Activated CD4-positive, alpha-beta T cell treated with anti-CD3 and anti-CD28 coated beads, Interleukin-2, amount 50 U/mL, for 1 hour (primary cell): Measurements from ENCODE around the gene IGFBP3.
"Not testable (repeated sequence)": the region's sequence is repeated elsewhere in the genome, so short reads cannot be mapped to it uniquely, and the experiment has no call there.

Experiments used
- DNase-seq: peaks from one replicate; pipeline ENCODE4 v3.0.0-alpha.2; 2020

The IGFBP3 gene, protein sequence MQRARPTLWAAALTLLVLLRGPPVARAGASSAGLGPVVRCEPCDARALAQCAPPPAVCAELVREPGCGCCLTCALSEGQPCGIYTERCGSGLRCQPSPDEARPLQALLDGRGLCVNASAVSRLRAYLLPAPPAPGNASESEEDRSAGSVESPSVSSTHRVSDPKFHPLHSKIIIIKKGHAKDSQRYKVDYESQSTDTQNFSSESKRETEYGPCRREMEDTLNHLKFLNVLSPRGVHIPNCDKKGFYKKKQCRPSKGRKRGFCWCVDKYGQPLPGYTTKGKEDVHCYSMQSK

DNA sequence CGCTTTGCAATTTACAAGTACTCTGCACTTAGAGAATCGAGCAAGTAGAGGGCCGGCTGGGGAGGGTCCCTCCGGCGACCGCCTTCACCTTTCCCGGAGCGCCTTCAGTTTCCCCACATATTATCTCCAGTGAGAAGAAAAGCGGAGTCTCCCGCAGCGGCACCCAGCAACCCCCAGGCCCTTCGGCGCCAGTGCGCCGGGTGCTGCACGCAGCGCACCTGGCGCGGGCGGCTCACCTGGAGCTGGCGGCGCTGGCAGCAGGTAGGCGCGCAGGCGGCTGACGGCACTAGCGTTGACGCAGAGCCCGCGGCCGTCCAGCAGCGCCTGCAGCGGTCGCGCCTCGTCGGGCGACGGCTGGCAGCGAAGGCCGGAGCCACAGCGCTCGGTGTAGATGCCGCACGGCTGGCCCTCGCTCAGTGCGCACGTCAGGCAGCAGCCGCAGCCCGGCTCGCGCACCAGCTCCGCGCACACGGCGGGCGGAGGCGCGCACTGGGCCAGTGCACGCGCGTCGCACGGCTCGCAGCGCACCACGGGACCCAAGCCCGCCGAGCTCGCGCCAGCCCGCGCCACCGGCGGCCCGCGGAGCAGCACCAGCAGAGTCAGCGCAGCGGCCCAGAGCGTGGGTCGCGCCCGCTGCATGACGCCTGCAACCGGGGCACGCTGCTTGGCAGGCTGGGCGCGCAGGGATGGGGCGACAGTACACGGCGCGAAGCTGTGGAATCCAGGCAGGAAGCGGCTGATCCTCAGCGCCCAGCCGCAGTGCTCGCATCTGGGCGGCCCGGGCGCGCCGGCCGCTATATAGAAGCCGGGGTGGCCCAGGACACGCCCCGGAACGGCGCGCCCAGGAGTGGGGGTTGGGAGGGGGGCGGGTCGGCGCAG, at the start of gene IGFBP3:
TSS of gene IGFBP3 (minus strand) at position 771 of the 879 bp plus-strand sequence. CDS start at position 639, 132 bp downstream.
- no peak for DNase-seq

DNA sequence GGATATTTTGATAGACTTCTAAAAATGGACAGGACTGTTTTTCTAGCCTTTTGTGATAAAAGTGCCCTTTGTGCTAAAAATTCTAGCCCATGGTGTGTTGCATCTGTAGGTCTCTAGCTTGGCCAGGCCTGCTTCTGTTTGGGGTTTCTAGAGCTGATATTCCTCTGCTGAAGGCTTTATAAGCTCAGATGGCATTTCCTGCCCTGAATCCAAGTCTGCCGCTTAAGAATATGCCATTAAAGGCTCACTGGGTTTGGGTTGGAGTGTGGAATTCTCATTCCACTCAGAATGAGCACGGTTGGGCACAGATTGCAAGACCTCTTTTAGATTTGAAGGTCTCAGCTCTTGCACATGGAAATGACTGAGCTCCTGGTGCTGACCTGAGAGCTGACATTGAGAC, 49.4 kb upstream of the IGFBP3 start:
- DNase-seq, result no peak

DNA sequence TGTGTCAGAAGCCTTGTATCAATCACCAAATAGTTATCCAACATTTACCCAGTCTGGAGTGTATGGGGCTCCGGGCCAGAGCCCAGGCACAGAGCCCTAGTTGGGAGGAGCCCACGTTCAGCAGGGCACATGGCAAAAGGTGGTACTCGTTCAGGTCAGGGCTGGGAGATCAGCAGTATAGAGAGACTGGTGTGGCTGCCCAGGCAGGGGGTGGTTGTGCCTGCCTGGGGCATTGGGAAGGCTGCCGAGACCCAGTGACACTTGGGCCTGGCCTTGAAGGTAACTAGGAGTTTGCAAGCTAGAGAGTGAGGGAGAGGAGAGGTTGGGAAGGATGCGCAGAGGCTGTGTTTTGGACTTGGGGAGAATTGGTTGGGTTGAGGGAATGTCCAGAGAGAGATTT, 48.9 kb upstream of the IGFBP3 start:
- no peak for DNase-seq

DNA sequence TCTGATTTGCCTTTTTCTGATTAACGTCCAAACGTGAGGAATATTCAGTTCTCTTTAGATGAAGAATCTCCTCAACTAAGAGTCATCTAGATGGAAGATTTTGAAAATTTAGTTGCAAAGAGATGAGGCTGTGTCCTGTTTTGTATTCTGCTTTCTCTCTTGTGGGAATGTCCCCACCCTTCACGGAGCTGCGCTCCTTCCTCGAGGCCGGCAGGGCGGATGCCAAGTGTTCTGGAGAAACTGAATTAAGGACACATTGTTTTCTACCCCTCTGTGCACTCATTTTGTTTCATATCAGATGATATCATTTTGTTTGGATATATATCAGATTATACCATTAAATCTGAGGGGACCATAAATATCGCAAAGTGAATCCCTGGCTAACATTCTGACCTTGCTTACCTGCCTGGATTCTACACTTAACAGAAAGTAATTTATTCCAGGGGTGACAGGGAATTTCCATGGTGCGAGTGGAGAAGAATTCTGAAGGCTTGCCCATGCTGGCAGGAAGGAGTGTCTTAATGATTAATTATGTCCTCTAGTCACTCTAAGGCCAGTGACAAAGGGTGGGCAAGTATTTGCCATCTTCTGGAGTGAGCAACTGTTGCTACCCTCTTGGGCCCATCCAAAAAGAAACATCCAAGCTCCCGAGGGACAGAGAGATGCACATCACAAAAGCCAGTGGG, 47.9 kb upstream of the IGFBP3 start:
- no peak for DNase-seq

DNA sequence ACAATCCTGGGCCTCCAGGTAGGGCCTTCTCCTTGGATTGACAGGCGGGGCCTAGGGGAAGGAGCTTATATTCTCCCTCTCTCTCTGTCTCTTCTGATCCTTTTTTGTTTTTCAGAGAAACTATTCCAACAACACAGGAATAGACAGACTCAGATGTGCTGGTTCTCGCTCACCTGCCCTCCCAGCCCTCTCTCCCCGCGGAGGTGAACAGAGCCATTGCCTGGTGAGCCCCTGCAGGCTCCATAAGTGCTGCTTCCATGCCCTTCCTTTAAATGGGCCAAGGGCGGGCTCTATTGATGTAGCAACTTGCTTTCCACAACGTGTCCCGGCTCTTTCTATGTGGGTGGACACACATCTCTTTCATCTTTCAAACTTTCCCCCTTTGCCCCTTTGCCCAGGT, 47.2 kb upstream of the IGFBP3 start:
- DNase-seq, result no peak

DNA sequence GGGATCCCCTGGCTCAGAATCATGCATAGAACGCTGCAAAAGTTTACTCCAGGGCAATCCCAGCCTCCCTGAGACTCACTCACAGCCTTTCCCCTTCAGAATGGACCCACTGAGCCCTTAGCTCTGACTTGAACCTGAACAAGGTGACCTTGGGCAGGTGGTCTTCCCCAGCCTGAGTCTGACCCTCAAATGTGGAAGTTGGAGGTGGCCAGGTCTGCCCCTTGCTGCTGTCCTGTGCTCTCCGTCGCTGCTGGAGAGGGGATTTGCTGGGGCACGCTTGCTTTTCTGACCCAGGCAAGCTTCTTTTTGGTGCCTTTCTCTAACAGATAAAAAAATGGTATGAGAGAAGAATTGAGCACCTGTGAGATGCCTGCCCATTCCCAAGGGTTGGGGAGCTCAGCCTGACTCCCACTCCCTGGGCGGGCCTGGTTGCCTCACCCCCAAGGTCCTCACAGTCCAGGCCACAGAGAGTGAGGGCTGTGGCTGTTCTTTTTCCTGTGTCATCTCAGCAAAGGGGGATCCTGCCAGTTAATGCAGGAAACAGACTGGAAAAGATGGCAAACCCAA, 46.6 kb upstream of the IGFBP3 start:
- DNase-seq, result no peak

DNA sequence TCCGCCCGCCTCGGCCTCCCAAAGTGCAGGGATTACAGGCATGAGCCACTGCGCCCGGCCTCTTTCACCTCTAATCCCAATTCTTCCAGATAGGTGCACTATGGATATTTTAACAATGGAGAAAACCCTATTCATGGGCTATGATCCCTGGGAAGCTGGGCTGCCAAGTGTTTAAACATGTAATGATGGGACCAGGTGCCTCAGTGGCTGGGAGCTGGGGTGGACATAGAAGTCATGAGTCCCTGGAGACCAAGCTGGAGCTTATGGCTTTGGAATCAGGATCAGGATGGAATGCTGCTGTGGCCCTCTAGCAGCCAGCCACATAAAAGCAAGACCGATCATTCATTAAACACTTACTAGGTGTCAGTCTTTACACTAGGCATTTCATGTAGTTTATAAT, 41.8 kb upstream of the IGFBP3 start:
- no peak for DNase-seq

DNA sequence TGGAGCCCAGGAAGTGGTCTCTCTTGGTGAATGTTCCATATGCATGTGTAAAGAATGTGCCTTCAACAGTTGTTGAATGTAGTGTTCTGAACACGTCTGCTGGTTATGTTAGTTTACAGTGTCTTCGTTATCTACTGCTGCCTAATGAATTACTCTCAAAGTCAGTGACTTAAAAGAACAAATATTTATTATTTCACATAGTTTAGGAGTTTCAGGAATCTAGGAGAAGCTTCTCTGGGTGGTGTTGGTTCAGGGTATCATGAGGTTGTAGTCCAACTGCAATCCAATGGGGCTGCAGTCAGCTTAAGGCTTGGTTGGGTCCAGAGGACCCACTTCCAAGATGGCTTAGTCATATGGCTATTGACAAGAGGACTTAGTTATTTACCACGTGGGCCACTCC, 36.6 kb upstream of the IGFBP3 start:
- DNase-seq, result no peak

DNA sequence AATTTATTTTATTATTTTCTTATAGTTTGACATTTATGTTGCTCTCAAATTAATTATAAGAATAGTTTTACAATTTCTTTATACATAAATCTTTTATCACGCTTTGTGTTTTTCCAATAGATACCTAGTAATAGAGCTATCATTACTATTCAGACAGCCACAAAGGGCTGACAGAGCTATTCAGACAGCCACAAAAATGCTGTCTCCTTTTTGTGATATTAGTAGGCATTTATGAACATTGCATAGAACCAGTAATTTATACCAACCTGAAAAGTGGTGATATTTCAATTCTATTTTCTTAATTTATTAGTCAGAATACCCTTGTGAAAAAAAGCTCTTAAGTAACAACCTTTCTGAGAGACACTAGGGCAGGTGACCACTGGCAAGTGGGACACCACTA, 34.2 kb upstream of the IGFBP3 start:
- no peak for DNase-seq

DNA sequence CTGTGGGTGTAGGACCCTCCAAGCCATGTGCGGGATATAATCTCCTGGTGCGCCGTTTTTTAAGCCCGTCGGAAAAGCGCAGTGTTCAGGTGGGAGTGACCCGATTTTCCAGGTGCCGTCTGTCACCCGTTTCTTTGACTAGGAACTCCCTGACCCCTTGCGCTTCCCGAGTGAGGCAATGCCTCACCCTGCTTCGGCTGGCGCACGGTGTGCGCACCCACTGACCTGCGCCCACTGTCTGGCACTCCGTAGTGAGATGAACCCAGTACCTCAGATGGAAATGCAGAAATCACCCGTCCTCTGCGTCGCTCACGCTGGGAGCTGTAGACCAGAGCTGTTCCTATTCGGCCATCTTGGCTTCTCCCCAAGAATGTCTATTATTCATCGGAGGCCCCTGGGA, 32.0 kb upstream of the IGFBP3 start:
- not testable (repeated sequence) for DNase-seq

DNA sequence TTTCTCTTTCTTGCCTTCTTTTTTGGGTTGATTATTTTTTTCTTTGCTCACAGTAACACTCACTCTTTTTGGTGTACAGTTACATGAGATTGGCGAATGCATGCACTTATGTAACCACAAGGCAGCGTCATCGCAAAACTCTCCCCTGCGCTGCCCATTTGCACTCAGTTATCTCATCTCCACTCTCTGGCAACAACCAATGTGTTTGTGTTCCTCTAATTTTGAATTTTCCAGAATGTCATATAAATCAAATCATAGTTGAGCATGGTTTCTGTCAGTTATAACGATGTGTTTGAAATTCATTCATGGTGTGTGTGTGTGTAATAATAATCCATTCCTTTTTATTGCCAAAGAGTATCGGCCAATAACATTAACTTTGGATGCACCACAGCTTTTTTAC, 23.0 kb upstream of the IGFBP3 start:
- no peak for DNase-seq

DNA sequence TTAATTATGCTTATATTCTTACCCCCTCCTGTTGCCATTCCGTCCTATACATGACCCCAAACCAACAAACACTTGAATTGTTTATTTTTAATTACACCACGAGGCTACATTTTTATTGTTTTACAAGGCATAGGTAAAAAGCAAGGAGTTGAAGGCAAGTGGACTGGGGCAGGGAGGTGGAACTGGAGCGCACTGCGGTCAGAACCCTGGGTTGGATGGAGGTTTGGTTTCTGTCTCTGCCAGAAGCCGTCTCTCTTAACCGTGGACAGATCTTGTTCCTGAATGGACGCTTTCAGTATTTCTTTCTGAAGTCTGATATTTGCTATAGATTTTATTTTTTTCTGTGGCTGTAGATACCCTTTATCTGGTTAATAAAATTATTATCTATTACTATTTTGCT, 19.9 kb upstream of the IGFBP3 start:
- DNase-seq, result no peak

DNA sequence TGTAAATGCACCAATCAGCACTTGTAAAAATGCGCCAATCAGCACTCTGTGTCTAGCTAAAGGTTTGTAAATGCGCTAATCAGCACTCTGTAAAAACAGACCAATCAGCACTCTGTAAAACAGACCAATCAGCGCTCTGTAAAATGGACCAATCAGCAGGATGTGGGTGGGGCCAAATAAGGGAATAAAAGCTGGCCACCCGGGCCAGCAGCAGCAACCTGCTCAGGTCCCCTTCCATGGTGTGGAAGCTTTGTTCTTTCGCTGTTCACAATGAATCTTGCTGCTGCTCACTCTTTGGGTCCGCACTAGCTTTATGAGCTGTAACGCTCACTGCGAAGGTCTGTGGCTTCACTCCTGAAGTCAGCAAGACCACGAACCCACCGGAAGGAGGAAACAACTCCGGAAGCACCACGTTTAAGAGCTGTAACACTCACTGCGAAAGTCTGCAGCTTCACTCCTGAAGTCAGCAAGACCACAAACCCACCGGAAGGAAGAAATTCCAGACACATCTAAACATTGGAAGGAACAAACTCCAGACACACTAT, 19.2 kb upstream of the IGFBP3 start:
- not testable (repeated sequence) for DNase-seq

DNA sequence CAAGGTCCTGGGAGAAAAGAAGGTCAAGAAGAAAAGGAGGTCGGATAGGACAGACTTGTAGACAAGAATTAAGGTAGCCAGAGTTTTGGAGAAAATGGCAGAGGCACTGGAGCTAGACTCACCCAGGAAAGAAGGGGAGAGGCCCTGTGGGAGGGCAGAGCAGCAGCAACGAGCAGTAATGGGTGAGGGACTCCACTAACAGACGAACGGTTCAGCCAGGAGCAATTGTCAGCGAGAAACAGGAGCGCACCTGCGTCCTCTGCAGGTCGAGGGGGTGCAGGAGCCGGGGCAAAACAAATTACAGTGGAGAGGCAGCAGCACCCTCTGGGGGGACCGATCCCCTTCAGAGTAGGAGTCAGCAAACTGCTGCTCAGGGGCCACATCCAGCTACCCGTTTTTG, 18.5 kb upstream of the IGFBP3 start:
- DNase-seq, result no peak

DNA sequence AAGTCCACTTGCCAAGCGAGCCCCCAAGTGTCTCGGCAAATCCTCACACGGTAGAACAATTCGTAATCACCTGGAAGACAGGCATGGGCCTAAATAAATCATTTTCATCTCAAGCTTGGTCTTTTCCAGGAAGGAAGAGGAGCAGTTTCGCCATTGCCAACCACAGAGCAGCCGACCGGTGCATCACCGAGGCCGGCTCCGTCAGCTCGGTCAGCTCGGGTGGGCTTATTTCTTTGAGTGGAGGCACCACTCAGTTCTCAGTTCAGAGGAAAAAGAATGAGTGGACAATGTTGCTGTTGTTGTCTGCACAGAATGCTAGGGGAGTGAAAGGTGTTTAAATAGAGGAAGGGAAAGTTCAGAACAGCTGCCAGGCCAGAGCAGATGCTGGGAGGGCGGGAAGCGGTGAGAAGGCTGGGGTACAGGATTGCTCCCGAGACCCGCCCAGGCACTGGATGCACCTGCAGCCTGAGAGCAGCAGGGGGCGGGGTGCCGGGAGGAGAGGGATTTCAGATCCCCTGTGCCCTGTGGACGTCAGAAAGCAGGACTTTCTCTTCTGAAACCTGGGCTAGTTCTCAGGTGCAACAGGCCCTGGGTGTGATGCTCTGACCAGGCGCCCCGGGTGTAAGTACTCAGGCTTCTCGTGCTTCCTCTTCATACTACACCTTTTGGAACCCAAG, 17.7 kb upstream of the IGFBP3 start:
- DNase-seq, result no peak

DNA sequence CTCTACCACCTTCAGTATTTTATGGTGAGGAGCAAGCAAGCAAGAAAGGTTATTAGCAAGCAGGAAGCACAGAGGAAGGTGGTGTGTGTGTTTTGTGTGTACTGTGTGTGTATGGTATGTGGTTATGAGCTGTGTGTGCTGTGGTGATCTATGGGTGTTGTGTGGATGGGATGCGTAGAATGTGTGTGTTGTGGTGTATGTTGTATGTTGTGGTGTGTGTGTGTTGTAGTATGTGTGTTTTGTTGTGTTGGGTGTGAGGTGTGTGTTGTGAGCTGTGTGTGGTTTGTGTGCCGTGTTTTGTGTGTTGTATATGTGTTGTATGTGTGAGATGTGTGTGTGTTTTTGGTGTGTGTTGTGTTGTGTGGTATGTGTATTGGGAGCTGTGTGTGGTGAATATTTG, 16.8 kb upstream of the IGFBP3 start:
- DNase-seq, result no peak

DNA sequence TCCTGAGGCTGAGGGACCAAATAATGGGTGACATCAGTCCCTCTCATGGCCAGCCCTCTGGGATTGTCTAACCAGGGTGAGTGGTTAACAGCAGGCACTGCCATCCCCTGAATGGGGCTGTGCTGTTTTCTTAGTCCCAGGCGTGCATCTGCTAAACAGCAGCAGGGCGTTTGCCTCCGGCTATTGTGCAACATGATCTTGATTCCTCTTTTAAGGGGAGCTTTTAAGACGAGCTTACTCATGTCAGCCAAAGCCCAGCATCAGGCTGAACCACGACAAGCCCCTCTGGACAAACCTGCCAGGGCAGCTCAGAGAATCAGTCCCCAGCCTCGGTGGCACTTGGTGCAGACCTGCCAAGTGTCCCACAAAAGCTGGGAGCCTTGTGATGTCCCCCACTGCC, 16.2 kb upstream of the IGFBP3 start:
- no peak for DNase-seq

DNA sequence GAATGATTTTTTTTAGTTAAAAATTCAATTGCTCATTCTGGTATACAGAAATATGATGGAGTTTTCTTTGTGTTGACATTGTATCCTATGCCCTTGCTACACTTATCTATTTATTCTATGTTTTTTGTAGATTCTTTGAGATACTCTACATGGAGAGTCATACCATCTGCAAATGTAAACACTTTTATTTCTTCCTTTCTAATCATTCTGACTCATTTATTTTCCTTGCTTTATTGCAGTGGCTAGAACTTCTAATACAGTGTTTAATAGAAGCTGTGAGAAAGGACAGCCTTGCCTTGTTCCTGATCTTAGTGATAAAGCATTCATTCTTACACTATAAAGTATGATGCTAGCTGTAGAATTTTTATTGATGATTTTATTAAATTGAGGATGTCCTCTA, 9.9 kb upstream of the IGFBP3 start:
- DNase-seq, result no peak

DNA sequence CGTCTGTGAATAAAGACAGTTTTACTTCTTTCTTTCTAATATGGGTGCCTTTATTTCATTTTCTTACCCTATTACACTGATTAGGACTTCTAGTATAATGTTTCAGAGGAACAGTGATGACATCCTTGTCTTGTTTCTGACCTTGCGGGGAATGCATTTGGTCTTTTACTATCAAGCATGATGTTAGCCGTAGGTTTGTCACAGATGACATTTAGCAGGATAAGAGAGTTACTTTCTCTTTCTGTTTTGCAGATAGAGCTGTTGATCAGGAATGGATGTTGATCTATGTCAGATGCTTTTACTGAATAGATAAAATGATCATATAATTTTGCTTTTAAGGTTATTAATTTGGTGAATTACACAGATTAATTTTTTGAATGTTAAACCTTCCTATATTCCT, 6.6 kb upstream of the IGFBP3 start:
- DNase-seq, result no peak

DNA sequence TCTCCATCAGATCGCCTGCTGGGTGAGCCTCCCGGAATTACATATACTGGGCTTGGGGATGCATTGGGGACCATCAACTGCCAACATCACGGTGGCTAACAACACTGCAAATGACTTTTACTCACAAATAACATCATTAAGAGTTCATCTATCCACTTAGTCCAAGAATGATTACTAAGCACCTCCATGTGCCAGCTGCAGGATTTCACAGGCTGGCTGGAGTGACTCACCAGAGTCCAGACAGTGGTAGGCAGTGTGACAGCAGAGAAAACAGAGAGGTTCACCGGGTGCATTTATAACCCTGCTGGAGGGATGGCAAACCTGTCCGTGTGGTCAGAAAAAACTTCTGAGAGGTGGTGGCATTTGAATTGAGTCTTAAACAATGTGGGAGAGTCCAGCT, 3.2 kb upstream of the IGFBP3 start:
- DNase-seq, result no peak

DNA sequence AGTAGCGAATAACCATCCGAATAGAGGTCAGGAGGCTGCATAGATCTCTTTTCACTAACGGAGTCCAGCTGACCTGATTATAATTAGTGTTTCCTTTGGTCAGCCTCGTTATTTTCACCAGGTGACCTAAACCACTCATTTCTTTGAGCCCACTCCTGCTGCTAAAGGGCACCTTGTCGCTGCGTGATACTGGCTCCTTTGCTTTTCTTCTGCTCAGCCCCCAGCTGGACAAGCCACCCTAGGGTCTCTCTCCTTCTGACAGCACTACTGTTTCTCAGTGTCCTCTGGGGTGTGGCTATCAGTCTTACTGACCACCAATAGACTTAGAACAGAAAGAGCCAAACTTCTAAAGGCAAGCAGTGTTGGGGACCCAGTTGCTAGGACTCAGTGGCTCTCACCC, 2.7 kb upstream of the IGFBP3 start:
- DNase-seq, result no peak

DNA sequence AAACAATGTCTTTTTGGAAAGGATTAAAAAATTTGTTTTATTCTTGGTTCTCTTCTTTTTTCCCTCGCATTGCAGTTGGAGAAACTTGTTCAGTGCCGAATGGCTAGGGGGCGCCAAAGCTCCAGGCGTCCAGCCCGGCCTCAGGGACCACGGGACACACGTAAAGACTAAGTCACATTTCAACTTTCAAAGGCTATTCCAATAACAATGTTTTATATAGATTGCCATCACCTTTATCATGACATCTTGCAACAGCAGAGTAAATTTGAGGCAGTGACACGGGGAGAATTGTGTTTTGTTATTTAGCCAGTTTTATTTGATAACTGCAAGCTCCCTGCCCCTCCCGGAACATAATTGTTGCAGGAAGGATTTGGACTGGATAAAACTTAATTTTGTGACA, 2.2 kb upstream of the IGFBP3 start:
- DNase-seq, result peak; percentile 44

DNA sequence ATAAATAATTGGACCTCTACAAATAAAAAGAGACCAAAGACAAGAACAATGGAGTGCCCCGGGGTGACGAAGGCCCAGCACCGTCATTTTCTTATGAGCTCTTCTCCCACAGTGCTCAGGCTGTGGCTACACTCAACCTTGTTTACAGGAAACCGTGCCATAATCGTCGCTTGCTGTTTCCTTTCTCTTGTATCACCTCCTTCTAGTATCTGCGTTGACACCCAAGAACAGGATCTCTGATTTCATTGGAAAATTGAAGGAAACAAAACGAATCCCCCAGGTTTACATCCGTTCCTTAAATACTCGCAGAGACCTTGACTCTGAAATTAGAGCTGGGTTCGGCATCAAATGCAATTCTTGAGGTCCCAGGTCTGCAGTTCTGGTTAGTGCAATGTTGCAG, 1.7 kb upstream of the IGFBP3 start:
- no peak for DNase-seq
